Iris pigment epithelial cell (primary cell): ENCODE results near the gene MT1F.

Experiments
- DNase-seq: peaks from one replicate; pipeline ENCODE4 v3.0.0-alpha.2; 2011; ENCODE audit warnings: low read depth

MT1F gene

GRCh38 chr16:56625943-56626654 is 31.7 kb upstream of the MT1F start:
- peak; percentile 92 for DNase-seq

GRCh38 chr16:56626685-56627084 is 31.1 kb upstream of the MT1F start:
- no peak for DNase-seq

GRCh38 chr16:56628486-56629350 is 29.0 kb upstream of the MT1F start:
- DNase-seq = no peak

- no peak for DNase-seq
These were observed 28.2 kb upstream of the MT1F start for GRCh38 chr16:56629531-56629930.

- DNase-seq = no peak
These were observed 27.6 kb upstream of the MT1F start for GRCh38 chr16:56630134-56630533.

GRCh38 chr16:56631197-56631596 is 26.6 kb upstream of the MT1F start:
- no peak for DNase-seq

- DNase-seq = no peak
These were observed 26.0 kb upstream of the MT1F start for GRCh38 chr16:56631832-56632155.

- no peak for DNase-seq
These were observed 25.5 kb upstream of the MT1F start, which contains the start of gene MT1M for GRCh38 chr16:56632156-56632847. Gene MT1M, plus strand, starts transcription at chr16:56632659. Its CDS starts 73 bp downstream, at chr16:56632732.

GRCh38 chr16:56632848-56633365 is 24.9 kb upstream of the MT1F start:
- DNase-seq = no peak

- no peak for DNase-seq
These were observed 24.2 kb upstream of the MT1F start for GRCh38 chr16:56633535-56633934.

GRCh38 chr16:56634715-56635440 is 22.9 kb upstream of the MT1F start:
- DNase-seq = no peak

GRCh38 chr16:56635441-56635967 is 22.3 kb upstream of the MT1F start:
- DNase-seq = no peak

- DNase-seq = no peak
These were observed 20.9 kb upstream of the MT1F start for GRCh38 chr16:56636616-56637413.

GRCh38 chr16:56637814-56638750 is 19.7 kb upstream of the MT1F start, which contains the start of gene MT1A:
Gene MT1A, plus strand, starts transcription at chr16:56638666. Its CDS starts 73 bp downstream, at chr16:56638739.
- peak; percentile 66 for DNase-seq

- DNase-seq = no peak
These were observed 18.7 kb upstream of the MT1F start for GRCh38 chr16:56639045-56639444.

GRCh38 chr16:56640076-56640475 is 17.7 kb upstream of the MT1F start:
- no peak for DNase-seq

GRCh38 chr16:56641166-56641565 is 16.6 kb upstream of the MT1F start:
- no peak for DNase-seq

- DNase-seq = peak; percentile 58
These were observed 14.5 kb upstream of the MT1F start for GRCh38 chr16:56643080-56643778.

GRCh38 chr16:56643833-56644232 is 13.9 kb upstream of the MT1F start:
- DNase-seq = no peak
